Neural progenitor cell (in vitro differentiated cells): ENCODE results near the gene GMCL1. TPM values are rescaled to one million over a fixed set of nuclear protein-coding genes. Genes with fewer than 3 reads are reported as not detected.

Experiments used
- DNase-seq: peaks from one replicate; pipeline ENCODE4 v3.0.0-alpha.2; 2016; ENCODE audit warnings: low spot score
- H2AFZ ChIP-seq: fragments of 200-600 bp; sonication (generic); replicated peaks from 2 replicates; pipeline ENCODE4 v1.6.1; 2016; ENCODE audit warnings: antibody characterized with exemption
- H3F3A ChIP-seq: fragments of 200-600 bp; sonication (generic); 2 replicates; pipeline ENCODE4 v1.6.1; 2016; ENCODE audit warnings: antibody characterized with exemption, low read depth
- H3K27ac ChIP-seq: fragments of 200-600 bp; sonication (generic); 2 replicates; pipeline ENCODE4 v1.5.1; 2016; ENCODE audit warnings: mild to moderate bottlenecking
- H3K27me3 ChIP-seq: fragments of 200-600 bp; sonication (generic); 2 replicates; pipeline ENCODE4 v1.6.1; 2016; ENCODE audit warnings: mild to moderate bottlenecking, moderate library complexity
- H3K36me3 ChIP-seq: fragments of 200-600 bp; sonication (generic); 2 replicates; pipeline ENCODE4 v1.5.1; 2016
- H3K4me1 ChIP-seq: fragments of 200-600 bp; sonication (generic); 2 replicates; pipeline ENCODE4 v1.6.1; 2016; ENCODE audit warnings: mixed run types
- H3K4me2 ChIP-seq: fragments of 200-600 bp; sonication (generic); 2 replicates; pipeline ENCODE4 v1.6.1; 2016
- H3K4me3 ChIP-seq: fragments of 200-600 bp; sonication (generic); 2 replicates; pipeline ENCODE4 v1.5.1; 2016
- H3K79me2 ChIP-seq: fragments of 200-600 bp; sonication (generic); 2 replicates; pipeline ENCODE4 v1.6.1; 2016; ENCODE audit warnings: low read depth
- H3K9ac ChIP-seq: fragments of 200-600 bp; sonication (generic); 2 replicates; pipeline ENCODE4 v1.6.1; 2016
- H3K9me3 ChIP-seq: fragments of 200-600 bp; sonication (generic); 2 replicates; pipeline ENCODE4 v1.5.1; 2016; ENCODE audit warnings: low read depth
- H4K20me1 ChIP-seq: fragments of 200-600 bp; sonication (generic); 2 replicates; pipeline ENCODE4 v1.6.1; 2016; ENCODE audit warnings: low read depth
- H3K27ac Mint-ChIP-seq: 3 replicates; pipeline ENCODE4 v1.8.0; 2021; ENCODE audit warnings: mixed read lengths
- H3K27me3 Mint-ChIP-seq: 2 replicates; pipeline ENCODE4 v1.8.0; 2022; ENCODE audit warnings: low read depth, mild to moderate bottlenecking, inconsistent platforms, moderate library complexity, mixed read lengths; ENCODE audit not compliant: insufficient read depth
- H3K36me3 Mint-ChIP-seq: 3 replicates; pipeline ENCODE4 v1.8.0; 2021; ENCODE audit warnings: mixed read lengths
- H3K4me1 Mint-ChIP-seq: 3 replicates; pipeline ENCODE4 v1.8.0; 2021; ENCODE audit warnings: mixed read lengths
- H3K4me3 Mint-ChIP-seq: 3 replicates; pipeline ENCODE4 v1.8.0; 2021; ENCODE audit warnings: mild to moderate bottlenecking, moderate library complexity, mixed read lengths
- H3K9me3 Mint-ChIP-seq: 3 replicates; pipeline ENCODE4 v1.8.0; 2020; ENCODE audit warnings: mixed read lengths
- EZH2 ChIP-seq: fragments of 200-600 bp; sonication (generic); IDR thresholded peaks from 2 replicates; pipeline ENCODE4 v1.6.1; 2017; ENCODE audit warnings: antibody characterized with exemption, mild to moderate bottlenecking, moderate library complexity
- EZH2phosphoT487 ChIP-seq: fragments of 200-600 bp; sonication (generic); IDR thresholded peaks from 2 replicates; pipeline ENCODE4 v1.6.1; 2017; ENCODE audit warnings: antibody characterized with exemption
- total RNA-seq: library from RNA; depleted of rRNA; stranded (reverse); fragments of >200 nt; gene quantifications from 2 replicates; pipeline ENCODE4 v1.2.3, GENCODE V29; 2015; ENCODE audit warnings: low replicate concordance
- TF ChIP-seq, protein P1 (sequence below): fragments of 200-600 bp; sonication (generic); IDR thresholded peaks from 2 replicates; pipeline ENCODE4 v1.5.1; 2017; ENCODE audit warnings: antibody characterized with exemption, mild to moderate bottlenecking

The GMCL1 gene
- total RNA-seq, 1 donor from 2014 or later: 23.1 TPM

DNA sequence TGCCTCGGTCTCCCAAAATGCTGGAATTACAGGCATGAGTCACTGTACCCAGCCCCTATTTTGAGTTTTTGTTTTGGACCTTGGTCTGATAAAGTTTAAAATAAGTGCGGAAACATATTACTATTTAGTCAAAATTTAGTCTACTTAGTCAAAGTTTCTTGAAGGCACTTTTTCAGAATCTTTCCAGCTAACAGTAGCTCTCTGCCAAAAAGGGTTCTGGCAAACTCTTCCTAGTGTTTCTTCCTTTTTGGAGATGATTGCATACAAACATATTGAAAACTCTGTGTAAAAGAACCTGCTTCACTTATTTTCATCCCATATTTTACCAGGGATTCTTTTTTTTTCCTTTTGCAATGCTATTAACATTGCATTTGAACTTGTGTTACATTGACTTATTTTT is 28.8 kb downstream of the GMCL1 start:
- Mint-ChIP-seq H3K4me1 (no peaks in the 10 kb centered on the region), H3K4me3 (no peak overlapping the region), H3K27me3 (no peaks in the 10 kb centered on the region), H3K9me3 (no peaks in the 10 kb centered on the region), H3K27ac (no peak overlapping the region), H3K36me3 (peaks cover 3% of the 10 kb centered on the region)
- no peak overlapping the region for H3K9ac ChIP-seq
- DNase-seq: no peak
- no peak overlapping the region for H3K4me3 ChIP-seq
- H3K9me3 ChIP-seq: no peaks in the 10 kb centered on the region
- H3F3A ChIP-seq: peaks cover 11% of the 10 kb centered on the region
- no peak overlapping the region for H3K4me2 ChIP-seq
- H3K36me3 ChIP-seq: peaks cover 15% of the 10 kb centered on the region
- H2AFZ ChIP-seq: no peak overlapping the region
- H3K27ac ChIP-seq: no peak overlapping the region
- H3K4me1 ChIP-seq: no peaks in the 10 kb centered on the region
- no peaks in the 10 kb centered on the region for H3K27me3 ChIP-seq
- no peaks in the 10 kb centered on the region for H3K79me2 ChIP-seq
- TF ChIP-seq, protein P1, sequence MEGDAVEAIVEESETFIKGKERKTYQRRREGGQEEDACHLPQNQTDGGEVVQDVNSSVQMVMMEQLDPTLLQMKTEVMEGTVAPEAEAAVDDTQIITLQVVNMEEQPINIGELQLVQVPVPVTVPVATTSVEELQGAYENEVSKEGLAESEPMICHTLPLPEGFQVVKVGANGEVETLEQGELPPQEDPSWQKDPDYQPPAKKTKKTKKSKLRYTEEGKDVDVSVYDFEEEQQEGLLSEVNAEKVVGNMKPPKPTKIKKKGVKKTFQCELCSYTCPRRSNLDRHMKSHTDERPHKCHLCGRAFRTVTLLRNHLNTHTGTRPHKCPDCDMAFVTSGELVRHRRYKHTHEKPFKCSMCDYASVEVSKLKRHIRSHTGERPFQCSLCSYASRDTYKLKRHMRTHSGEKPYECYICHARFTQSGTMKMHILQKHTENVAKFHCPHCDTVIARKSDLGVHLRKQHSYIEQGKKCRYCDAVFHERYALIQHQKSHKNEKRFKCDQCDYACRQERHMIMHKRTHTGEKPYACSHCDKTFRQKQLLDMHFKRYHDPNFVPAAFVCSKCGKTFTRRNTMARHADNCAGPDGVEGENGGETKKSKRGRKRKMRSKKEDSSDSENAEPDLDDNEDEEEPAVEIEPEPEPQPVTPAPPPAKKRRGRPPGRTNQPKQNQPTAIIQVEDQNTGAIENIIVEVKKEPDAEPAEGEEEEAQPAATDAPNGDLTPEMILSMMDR: no peak
- H4K20me1 ChIP-seq: no peaks in the 10 kb centered on the region

DNA sequence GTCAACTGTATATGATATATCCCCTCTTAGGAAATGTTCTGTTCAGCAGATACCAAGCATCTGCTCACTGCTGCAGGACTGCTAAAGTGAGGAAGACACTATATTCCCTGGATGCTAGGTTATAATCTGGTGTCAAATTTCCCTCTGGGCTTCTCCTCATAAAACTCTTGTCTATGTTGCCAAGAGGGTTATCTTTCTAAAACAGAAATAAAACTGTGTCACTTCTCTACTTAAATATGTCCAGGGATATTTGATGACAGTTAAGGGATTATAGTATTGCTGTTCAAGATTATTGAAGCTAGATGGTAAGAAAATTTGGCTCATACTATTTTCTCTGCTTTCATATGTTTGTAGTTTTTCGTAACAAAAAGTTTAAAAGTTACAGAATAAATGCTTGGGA is 33.8 kb downstream of the GMCL1 start:
- Histone ChIP-seq H3K4me2 (no peak overlapping the region), H2AFZ (no peak overlapping the region), H3K27ac (no peak overlapping the region), H3K27me3 (no peaks in the 10 kb centered on the region), H4K20me1 (no peaks in the 10 kb centered on the region), H3K79me2 (no peaks in the 10 kb centered on the region), H3F3A (peaks cover 10% of the 10 kb centered on the region), H3K36me3 (peaks cover 25% of the 10 kb centered on the region), H3K4me1 (no peaks in the 10 kb centered on the region), H3K9me3 (no peaks in the 10 kb centered on the region), H3K4me3 (no peak overlapping the region), H3K9ac (no peak overlapping the region)
- no peaks in the 10 kb centered on the region for H3K4me1 Mint-ChIP-seq
- TF ChIP-seq EZH2phosphoT487 (no peak), EZH2 (no peak)
- TF ChIP-seq, protein P1: no peak
- no peak overlapping the region for H3K4me3 Mint-ChIP-seq
- H3K36me3 Mint-ChIP-seq: peaks cover 11% of the 10 kb centered on the region
- no peak overlapping the region for H3K27ac Mint-ChIP-seq
- DNase-seq: no peak
- H3K27me3 Mint-ChIP-seq: no peaks in the 10 kb centered on the region
- H3K9me3 Mint-ChIP-seq: no peaks in the 10 kb centered on the region

DNA sequence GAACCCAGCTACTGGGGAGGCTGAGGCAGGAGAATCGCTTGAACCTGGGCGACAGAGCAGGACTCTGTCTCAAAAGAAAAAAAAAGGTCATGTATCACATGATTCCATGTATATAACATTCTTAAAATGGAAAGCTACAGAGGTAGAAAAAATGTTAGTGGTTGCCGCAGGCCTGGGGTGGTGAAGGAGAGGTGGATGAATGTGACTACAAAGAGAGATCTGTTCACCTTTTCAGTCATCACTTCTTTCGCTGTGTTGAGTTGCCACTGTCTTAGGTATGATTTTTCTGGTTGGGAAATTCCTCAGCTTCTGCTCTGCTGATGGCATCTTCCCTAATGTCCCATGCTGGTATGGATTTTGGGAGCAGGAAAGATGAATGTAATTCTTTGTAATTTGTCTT is 59.0 kb downstream of the GMCL1 start:
- Histone ChIP-seq H3K79me2 (no peaks in the 10 kb centered on the region), H3K9me3 (no peaks in the 10 kb centered on the region), H4K20me1 (no peaks in the 10 kb centered on the region), H3K27me3 (no peaks in the 10 kb centered on the region), H3K9ac (no peak overlapping the region), H3K27ac (no peak overlapping the region), H3K4me3 (no peak overlapping the region), H2AFZ (no peak overlapping the region), H3K4me2 (no peak overlapping the region), H3K4me1 (no peaks in the 10 kb centered on the region), H3K36me3 (no peaks in the 10 kb centered on the region), H3F3A (peaks cover 2% of the 10 kb centered on the region)
- no peak for DNase-seq
- TF ChIP-seq EZH2phosphoT487 (no peak), EZH2 (no peak)
- TF ChIP-seq, protein P1: no peak
- Mint-ChIP-seq H3K4me3 (no peak overlapping the region), H3K27ac (no peak overlapping the region), H3K4me1 (peaks cover 3% of the 10 kb centered on the region), H3K9me3 (no peaks in the 10 kb centered on the region), H3K27me3 (peaks cover 3% of the 10 kb centered on the region), H3K36me3 (no peaks in the 10 kb centered on the region)

DNA sequence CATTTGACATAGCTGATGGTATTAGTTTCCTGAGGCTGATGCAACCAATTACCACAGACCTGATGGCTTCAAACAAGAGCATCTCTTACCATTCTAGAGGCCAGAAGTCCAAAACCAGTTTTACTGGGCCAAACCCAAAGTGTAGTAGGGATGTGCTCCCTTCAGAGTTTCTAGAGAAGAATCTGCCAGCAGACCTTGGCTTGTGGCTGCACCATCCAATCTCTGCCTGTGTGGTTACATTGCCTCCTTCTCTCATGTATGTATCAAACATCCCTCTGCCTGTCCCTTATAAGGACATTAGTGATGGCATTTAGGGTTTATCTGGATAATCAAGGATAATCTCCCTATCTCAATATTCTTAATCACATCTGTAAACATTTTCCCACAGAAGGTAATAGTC is 59.8 kb downstream of the GMCL1 start:
- Mint-ChIP-seq H3K4me1 (peaks cover 7% of the 10 kb centered on the region), H3K27ac (no peak overlapping the region), H3K4me3 (no peak overlapping the region), H3K9me3 (no peaks in the 10 kb centered on the region), H3K27me3 (peaks cover 3% of the 10 kb centered on the region), H3K36me3 (no peaks in the 10 kb centered on the region)
- Histone ChIP-seq H3K4me3 (no peak overlapping the region), H3F3A (peaks cover 10% of the 10 kb centered on the region), H3K27me3 (no peaks in the 10 kb centered on the region), H3K36me3 (no peaks in the 10 kb centered on the region), H3K4me2 (no peak overlapping the region), H3K9me3 (no peaks in the 10 kb centered on the region), H4K20me1 (no peaks in the 10 kb centered on the region), H3K4me1 (no peaks in the 10 kb centered on the region), H2AFZ (no peak overlapping the region), H3K9ac (no peak overlapping the region), H3K79me2 (peaks cover 5% of the 10 kb centered on the region), H3K27ac (no peak overlapping the region)
- TF ChIP-seq, protein P1: no peak
- no peak for TF ChIP-seq EZH2phosphoT487
- no peak for TF ChIP-seq EZH2
- no peak for DNase-seq
